ENCODE data around the gene CD27.
"Not testable (repeated sequence)": the region's sequence is repeated elsewhere in the genome, so short reads cannot be mapped to it uniquely, and the experiment has no call there.

CD27 gene

GRCh38 chr12:6444704-6445688 is at the start of gene CD27:
Gene CD27 (plus strand): TSS chr12:6444955. CDS start chr12:6445096, 141 bp downstream.
- peak; percentile 67 for DNase-seq (ENCODE audit: low spot score)

- DNase-seq (ENCODE audit: low spot score): no peak
These were observed 48.7 kb upstream of the CD27 start for GRCh38 chr12:6396031-6396430.

- no peak for DNase-seq (ENCODE audit: low spot score)
These were observed 44.7 kb upstream of the CD27 start for GRCh38 chr12:6399884-6400644.

GRCh38 chr12:6404390-6404789 is 40.4 kb upstream of the CD27 start:
- no peak for DNase-seq (ENCODE audit: low spot score)

GRCh38 chr12:6405963-6406362 is 38.8 kb upstream of the CD27 start:
- no peak for DNase-seq (ENCODE audit: low spot score)

GRCh38 chr12:6407236-6407954 is 37.4 kb upstream of the CD27 start:
- no peak for DNase-seq (ENCODE audit: low spot score)

- DNase-seq (ENCODE audit: low spot score): no peak
These were observed 28.2 kb upstream of the CD27 start for GRCh38 chr12:6416596-6416995.

- no peak for DNase-seq (ENCODE audit: low spot score)
These were observed 26.0 kb upstream of the CD27 start for GRCh38 chr12:6418796-6419195.

GRCh38 chr12:6420364-6420763 is 24.4 kb upstream of the CD27 start:
- no peak for DNase-seq (ENCODE audit: low spot score)

- peak; percentile 85 for DNase-seq (ENCODE audit: low spot score)
These were observed 21.3 kb upstream of the CD27 start for GRCh38 chr12:6423267-6424007.

- DNase-seq (ENCODE audit: low spot score): no peak
These were observed 20.8 kb upstream of the CD27 start for GRCh38 chr12:6424008-6424347.

- DNase-seq (ENCODE audit: low spot score): no peak
These were observed 19.9 kb upstream of the CD27 start for GRCh38 chr12:6424866-6425265.

- no peak for DNase-seq (ENCODE audit: low spot score)
These were observed 18.9 kb upstream of the CD27 start for GRCh38 chr12:6425590-6426531.

GRCh38 chr12:6426882-6427671 is 17.7 kb upstream of the CD27 start:
- peak; percentile 87 for DNase-seq (ENCODE audit: low spot score)

- not testable (repeated sequence) for DNase-seq (ENCODE audit: low spot score)
These were observed 17.0 kb upstream of the CD27 start for GRCh38 chr12:6427796-6428195.

- DNase-seq (ENCODE audit: low spot score): no peak
These were observed 16.4 kb upstream of the CD27 start for GRCh38 chr12:6428326-6428725.

GRCh38 chr12:6430124-6430989 is 14.4 kb upstream of the CD27 start:
- no peak for DNase-seq (ENCODE audit: low spot score)

GRCh38 chr12:6432991-6433390 is 11.8 kb upstream of the CD27 start:
- DNase-seq (ENCODE audit: low spot score): no peak
